H1 (cell line): Measurements from ENCODE around the gene STEAP3. TPM values are rescaled to one million over a fixed set of nuclear protein-coding genes. Genes with fewer than 3 reads are reported as not detected.

Source experiments
- CHD1 ChIP-seq: IDR thresholded peaks from 2 replicates; pipeline ENCODE4 v1.6.1; 2012; ENCODE audit warnings: low read depth, low read length, improper control_type of control experiment
- EZH2 ChIP-seq: fragments of 200-600 bp; sonication (generic); IDR thresholded peaks from 2 replicates; pipeline ENCODE4 v1.7.1; 2012; ENCODE audit warnings: low read depth, mild to moderate bottlenecking, moderate library complexity, low read length, inconsistent platforms; ENCODE audit not compliant: severe bottlenecking
- SP2 ChIP-seq: IDR thresholded peaks from 2 replicates; pipeline ENCODE4 v1.6.1; 2012; ENCODE audit warnings: mild to moderate bottlenecking, low read length, inconsistent platforms
- TBP ChIP-seq: IDR thresholded peaks from 2 replicates; pipeline ENCODE4 v1.6.1; 2011; ENCODE audit warnings: low read depth, low read length, improper control_type of control experiment
- polyA plus RNA-seq, 7 experiments: library from polyadenylated mRNA; depleted of rRNA in 3 of 7; stranded (reverse) in 5 of 7; unstranded in 2 of 7; fragments of >200 nt in 5 of 7; fragments of 200-250 nt in 2 of 7; gene quantifications; 1 replicate in 5 of 7; 2 replicates in 1 of 7; 4 replicates in 1 of 7; pipeline versions ENCODE4 v1.2.1 to v1.2.3, GENCODE V29; 2011 to 2013; ENCODE audit warnings: missing spikeins in 2 of 7, mixed read lengths in 2 of 7
- total RNA-seq: library from RNA; stranded (reverse); fragmentation: NEBNext Ultra II Directional; extraction: Animal tissue kit (Norgen Biotek cat#: 25700); gene quantifications from 2 replicates; pipeline ENCODE4 v1.2.1, GENCODE V29; 2021

STEAP3 gene
- total and polyA plus RNA-seq, 2 of the 8 experiments (the other 6 are each of a cell fraction or from before 2014, with no cell fraction given), result 21.7 to 27.9 TPM

DNA sequence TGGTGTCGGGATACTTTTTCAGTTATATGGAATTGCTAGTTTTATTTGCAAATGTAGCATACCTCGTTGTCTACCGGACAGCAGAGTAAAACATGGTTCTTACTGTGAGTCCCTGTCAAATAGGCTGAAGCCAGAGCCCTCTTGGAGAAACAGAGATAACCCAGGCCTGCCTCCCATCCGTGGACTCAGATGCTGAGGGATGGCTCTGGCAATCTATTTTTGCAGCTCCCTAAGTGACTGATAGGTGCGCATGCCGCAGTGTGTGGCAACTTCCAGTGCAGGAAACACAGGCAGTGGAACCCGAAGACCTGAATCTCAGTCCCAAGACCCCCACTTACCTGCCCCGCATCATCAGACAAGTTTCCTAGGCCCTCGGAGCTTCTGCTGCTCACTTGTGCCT is 33.6 kb downstream of the STEAP3 start (continued):
- TF ChIP-seq TBP, result no peak
- no peak for TF ChIP-seq CHD1
- no peak for TF ChIP-seq SP2
- no peak for TF ChIP-seq EZH2
- TF ChIP-seq, all 59 proteins: peak for 0
